ENCODE results near the gene DEFB124. TPM values are rescaled to one million over a fixed set of nuclear protein-coding genes. Genes with fewer than 3 reads are reported as not detected.
"Not testable (repeated sequence)": the region's sequence is repeated elsewhere in the genome, so short reads cannot be mapped to it uniquely, and the experiment has no call there.

The DEFB124 gene
- total RNA-seq, 2 donors from 2014 or later: not detected

GRCh38 chr20:31497838-31498540 is 23.1 kb upstream of the DEFB124 start:
- H3K9me3 Mint-ChIP-seq: no peaks in the 10 kb centered on the region
- H3K27ac Mint-ChIP-seq: no peak overlapping the region
- DNase-seq (ENCODE audit: low spot score in 2 of 2) (no peak), ATAC-seq (no peak)
- H3K36me3 Mint-ChIP-seq: no peaks in the 10 kb centered on the region

- DNase-seq (ENCODE audit: low spot score in 2 of 2) (no peak), ATAC-seq (no peak)
- Mint-ChIP-seq H3K9me3 (no peaks in the 10 kb centered on the region), H3K27ac (no peak overlapping the region), H3K36me3 (no peaks in the 10 kb centered on the region)
Measured at GRCh38 chr20:31496761-31497295, 21.9 kb upstream of the DEFB124 start.

- Mint-ChIP-seq H3K27ac (no peak overlapping the region), H3K9me3 (no peaks in the 10 kb centered on the region), H3K36me3 (no peaks in the 10 kb centered on the region)
- no peak for ATAC-seq
- no peak for DNase-seq (ENCODE audit: low spot score in 2 of 2)
Measured at GRCh38 chr20:31494131-31494530, 19.2 kb upstream of the DEFB124 start.

- peak in 1 of 2 donors; percentile 63 for ATAC-seq
- Mint-ChIP-seq H3K36me3 (no peaks in the 10 kb centered on the region), H3K9me3 (no peaks in the 10 kb centered on the region), H3K27ac (no peak overlapping the region)
- DNase-seq (ENCODE audit: low spot score in 2 of 2): no peak
Measured at GRCh38 chr20:31490752-31491151, 15.8 kb upstream of the DEFB124 start.

- DNase-seq (ENCODE audit: low spot score in 2 of 2): no peak
- no peaks in the 10 kb centered on the region for H3K9me3 Mint-ChIP-seq
Measured at GRCh38 chr20:31489152-31489551, 14.2 kb upstream of the DEFB124 start.

GRCh38 chr20:31488115-31488514 is 13.2 kb upstream of the DEFB124 start:
- ATAC-seq (no peak), DNase-seq (ENCODE audit: low spot score in 2 of 2) (no peak)
- Mint-ChIP-seq H3K36me3 (peaks cover 0 to 6% of the 10 kb centered on the region in 2 donors), H3K27ac (no peak overlapping the region), H3K9me3 (no peaks in the 10 kb centered on the region)

More at GRCh38 chr20:31489152-31489551, 14.2 kb upstream of the DEFB124 start:
- H3K27ac Mint-ChIP-seq: no peak overlapping the region
- no peak for ATAC-seq
- H3K36me3 Mint-ChIP-seq: peaks cover 0 to 6% of the 10 kb centered on the region in 2 donors

- H3K27ac Mint-ChIP-seq: no peak overlapping the region
- peaks cover 0 to 6% of the 10 kb centered on the region in 2 donors for H3K36me3 Mint-ChIP-seq
- DNase-seq (ENCODE audit: low spot score in 2 of 2) (no peak), ATAC-seq (peak in 1 of 2 donors; percentile 39)
- no peaks in the 10 kb centered on the region for H3K9me3 Mint-ChIP-seq
Measured at GRCh38 chr20:31485450-31486339, 10.8 kb upstream of the DEFB124 start.

- no peaks in the 10 kb centered on the region for H3K9me3 Mint-ChIP-seq
- ATAC-seq: no peak
- DNase-seq (ENCODE audit: low spot score in 2 of 2): no peak
- H3K36me3 Mint-ChIP-seq: peaks cover 0 to 6% of the 10 kb centered on the region in 2 donors
- H3K27ac Mint-ChIP-seq: no peak overlapping the region
Measured at GRCh38 chr20:31484001-31484400, 9.1 kb upstream of the DEFB124 start.

- ATAC-seq (no peak), DNase-seq (ENCODE audit: low spot score in 2 of 2) (no peak)
- peaks cover 6 to 7% of the 10 kb centered on the region in 2 donors for H3K36me3 Mint-ChIP-seq
- no peak overlapping the region for H3K27ac Mint-ChIP-seq
- H3K9me3 Mint-ChIP-seq: peaks cover 4 to 5% of the 10 kb centered on the region in 2 donors
Measured at GRCh38 chr20:31476643-31477215, 1.8 kb upstream of the DEFB124 start.

GRCh38 chr20:31476294-31476585 is 1.3 kb upstream of the DEFB124 start:
- H3K27ac Mint-ChIP-seq: no peak overlapping the region
- H3K36me3 Mint-ChIP-seq: peaks cover 6 to 7% of the 10 kb centered on the region in 2 donors
- ATAC-seq (no peak), DNase-seq (ENCODE audit: low spot score in 2 of 2) (no peak)
- H3K9me3 Mint-ChIP-seq: peaks cover 4 to 5% of the 10 kb centered on the region in 2 donors

- no peak overlapping the region for H3K27ac Mint-ChIP-seq
- H3K9me3 Mint-ChIP-seq: peaks cover 4 to 5% of the 10 kb centered on the region in 2 donors
- ATAC-seq (no peak), DNase-seq (ENCODE audit: low spot score in 2 of 2) (no peak)
- peaks cover 6 to 7% of the 10 kb centered on the region in 2 donors for H3K36me3 Mint-ChIP-seq
Measured at GRCh38 chr20:31475472-31476293, 756 bp upstream of the DEFB124 start.

- ATAC-seq: peak in 1 of 2 donors; percentile 24
- DNase-seq (ENCODE audit: low spot score in 2 of 2): no peak
- Mint-ChIP-seq H3K9me3 (peaks cover 4 to 5% of the 10 kb centered on the region in 2 donors), H3K36me3 (peaks cover 6 to 7% of the 10 kb centered on the region in 2 donors), H3K27ac (no peak overlapping the region)
Measured at GRCh38 chr20:31474097-31474436, 860 bp downstream of the DEFB124 start.

GRCh38 chr20:31473331-31474096 is 1.4 kb downstream of the DEFB124 start:
- DNase-seq (ENCODE audit: low spot score in 2 of 2) (no peak), ATAC-seq (no peak)
- H3K27ac Mint-ChIP-seq: no peak overlapping the region
- H3K36me3 Mint-ChIP-seq: peaks cover 6 to 7% of the 10 kb centered on the region in 2 donors
- peaks cover 4 to 5% of the 10 kb centered on the region in 2 donors for H3K9me3 Mint-ChIP-seq

GRCh38 chr20:31472395-31473330 is 2.3 kb downstream of the DEFB124 start:
- Mint-ChIP-seq H3K27ac (no peak overlapping the region), H3K36me3 (peaks cover 6 to 7% of the 10 kb centered on the region in 2 donors)
- ATAC-seq: no peak

GRCh38 chr20:31470946-31471345 is 4.0 kb downstream of the DEFB124 start:
- not testable (repeated sequence) for ATAC-seq; H3K36me3 Mint-ChIP-seq; DNase-seq (ENCODE audit: low spot score in 2 of 2); H3K9me3 Mint-ChIP-seq; H3K27ac Mint-ChIP-seq

More at GRCh38 chr20:31472395-31473330, 2.3 kb downstream of the DEFB124 start:
- DNase-seq (ENCODE audit: low spot score in 2 of 2): no peak
- peaks cover 4 to 5% of the 10 kb centered on the region in 2 donors for H3K9me3 Mint-ChIP-seq
